GM12878 (cell line): Measurements from ENCODE around the gene BBS12. TPM values are rescaled to one million over a fixed set of nuclear protein-coding genes. Genes with fewer than 3 reads are reported as not detected.
A peak's percentile ranks its signal among the peaks of the same experiment; 100 is the strongest.

Experiments
- ATAC-seq: fragments of 200-7000 bp; cut with Tn5 transposase; 3 replicates; pipeline ENCODE4 v1.9.1; 2020; ENCODE audit warnings: mild to moderate bottlenecking, moderate library complexity
- BruUV-seq: library from RNA; stranded (reverse); fragments of 400-500 nt; replicated peaks from 2 replicates; lab custom pipeline; 2021; lab: Mats Ljungman, UMichigan
- CTCF ChIA-PET: fragments of 300-600 bp; sonication (Branson Sonifier 250); formaldehyde crosslinking; extraction: SDS; loops from one replicate; lab custom pipeline; 2021; ENCODE audit warnings: inconsistent platforms; lab: Yijun Ruan, JAX
- POLR2A ChIA-PET: fragments of 350-600 bp; formaldehyde crosslinking; extraction: SDS; loops from one replicate; lab custom pipeline; 2021; ENCODE audit warnings: inconsistent platforms; lab: Charles Lee
- RAD21 ChIA-PET: fragments of 300-600 bp; sonication (Branson Sonifier 250); formaldehyde crosslinking; loops from one replicate; lab custom pipeline; 2023; ENCODE audit warnings: antibody characterized with exemption; ENCODE audit not compliant: unreplicated experiment; lab: Charles Lee
- SMC1A ChIA-PET: fragments of 300-600 bp; sonication (Branson Sonifier 250); formaldehyde crosslinking; loops from one replicate; lab custom pipeline; 2023; ENCODE audit not compliant: unreplicated experiment, uncharacterized antibody; lab: Charles Lee
- DNase-seq: peaks from one replicate; pipeline ENCODE4 v3.0.0-alpha.2; 2011; ENCODE audit warnings: low read depth, low spot score
- FAIRE-seq: peaks from 3 replicates; lab custom pipeline; 2011; peaks lifted over from hg19 to GRCh38; lab: Jason Lieb, UNC
- H2AFZ ChIP-seq: 2 replicates; pipeline ENCODE4 v1.6.0; 2011; ENCODE audit warnings: low read depth, low read length, control low read depth; ENCODE audit not compliant: control insufficient read depth
- H3K27ac ChIP-seq: 2 replicates; pipeline ENCODE4 v1.5.1; 2011; ENCODE audit warnings: control low read depth; ENCODE audit not compliant: control insufficient read depth, insufficient read depth
- H3K27me3 ChIP-seq, 2 experiments: replicated peaks in 1 of 2; 2 replicates each; pipeline versions ENCODE4 v1.6.0 to v1.6.1; 2011; ENCODE audit warnings: low read length in 1 of 2; ENCODE audit not compliant: control insufficient read depth in 2 of 2, insufficient read depth in 2 of 2
- H3K36me3 ChIP-seq, 2 experiments: 2 replicates each; pipeline ENCODE4 v1.5.1; 2011; ENCODE audit warnings: low read length in 1 of 2; ENCODE audit not compliant: control insufficient read depth in 2 of 2, insufficient read depth in 2 of 2
- H3K4me1 ChIP-seq: 2 replicates; pipeline ENCODE4 v1.6.1; 2011; ENCODE audit warnings: mild to moderate bottlenecking, low read length, moderate library complexity, mixed read lengths; ENCODE audit not compliant: control insufficient read depth, insufficient read depth
- H3K4me2 ChIP-seq: 2 replicates; pipeline ENCODE4 v1.6.0; 2011; ENCODE audit warnings: control low read depth; ENCODE audit not compliant: control insufficient read depth, insufficient read depth
- H3K4me3 ChIP-seq: fragments of 200-600 bp; sonication (generic); 2 replicates; pipeline ENCODE4 v1.5.1; 2016
- H3K79me2 ChIP-seq: 2 replicates; pipeline ENCODE4 v1.6.0; 2011; ENCODE audit warnings: low read length; ENCODE audit not compliant: control insufficient read depth, insufficient read depth
- H3K9ac ChIP-seq: 2 replicates; pipeline ENCODE4 v1.8.0; 2011; ENCODE audit warnings: low read length, control low read depth, mixed read lengths; ENCODE audit not compliant: control insufficient read depth, insufficient read depth
- H3K9me3 ChIP-seq: replicated peaks from 3 replicates; pipeline ENCODE4 v1.5.1; 2011; ENCODE audit warnings: mild to moderate bottlenecking, low read length; ENCODE audit not compliant: control insufficient read depth, insufficient read depth
- H4K20me1 ChIP-seq: 2 replicates; pipeline ENCODE4 v1.6.0; 2011; ENCODE audit not compliant: control insufficient read depth, insufficient read depth
- BHLHE40 ChIP-seq, 2 experiments: fragments of 450-650 bp in 1 of 2; IDR thresholded peaks; 2 replicates each; pipeline ENCODE4 v1.6.1; 2011 to 2017; ENCODE audit warnings: low read depth in 2 of 2, borderline replicate concordance in 1 of 2, improper control_type of control experiment in 1 of 2, low read length in 1 of 2, mild to moderate bottlenecking in 1 of 2
- CBX3 ChIP-seq: fragments of 200-600 bp; sonication (generic); IDR thresholded peaks from 2 replicates; pipeline ENCODE4 v1.6.1; 2016; ENCODE audit warnings: low read depth, borderline replicate concordance
- CHD2 ChIP-seq: IDR thresholded peaks from 2 replicates; pipeline ENCODE4 v1.6.1; 2011; ENCODE audit warnings: low read depth, low read length, improper control_type of control experiment, borderline replicate concordance
- DPF2 ChIP-seq: fragments of 450-650 bp; IDR thresholded peaks from 2 replicates; pipeline ENCODE4 v1.6.1; 2017; ENCODE audit warnings: mild to moderate bottlenecking
- GABPA ChIP-seq: IDR thresholded peaks from 2 replicates; pipeline ENCODE4 v1.6.1; 2014; ENCODE audit warnings: antibody characterized with exemption, low read depth, mild to moderate bottlenecking, inconsistent platforms
- MEF2A ChIP-seq: IDR thresholded peaks from 2 replicates; pipeline ENCODE4 v1.6.1; 2011; ENCODE audit warnings: low read depth, mild to moderate bottlenecking, low read length, moderate library complexity; ENCODE audit not compliant: insufficient read depth
- NFYA ChIP-seq: IDR thresholded peaks from 2 replicates; pipeline ENCODE4 v1.6.1; 2011; ENCODE audit warnings: low read depth, mild to moderate bottlenecking, low read length, improper control_type of control experiment, borderline replicate concordance
- PML ChIP-seq: IDR thresholded peaks from 2 replicates; pipeline ENCODE4 v1.6.1; 2012; ENCODE audit warnings: low read length, inconsistent platforms
- RAD21 ChIP-seq: IDR thresholded peaks from 2 replicates; pipeline ENCODE4 v1.6.1; 2011; ENCODE audit warnings: mild to moderate bottlenecking, low read depth, low read length, moderate library complexity; ENCODE audit not compliant: insufficient read depth
- RAD51 ChIP-seq: fragments of 450-650 bp; IDR thresholded peaks from 2 replicates; pipeline ENCODE4 v1.6.1; 2016; ENCODE audit warnings: moderate library complexity, mild to moderate bottlenecking, inconsistent platforms
- RUNX3 ChIP-seq: IDR thresholded peaks from 2 replicates; pipeline ENCODE4 v1.6.1; 2012; ENCODE audit warnings: low read length, inconsistent platforms
- SMARCA5 ChIP-seq: fragments of 450-650 bp; IDR thresholded peaks from 2 replicates; pipeline ENCODE4 v1.6.1; 2017; ENCODE audit warnings: mild to moderate bottlenecking
- WGBS: methylation state at CpG from one replicate; pipeline ENCODE4 v1.1.6; 2016; ENCODE audit warnings: low lambda C conversion rate; ENCODE audit not compliant: insufficient replicate concordance, insufficient coverage; ENCODE audit errors: missing lambda C conversion rate; 5-methylcytosine and 5-hydroxymethylcytosine counted together
- in situ Hi-C: fragments of 300-500 bp; cut with MboI; formaldehyde crosslinking; loops from 9 replicates; pipeline ENCODE4 v1.14.3; 2018; ENCODE audit warnings: mixed read lengths
- intact Hi-C: fragments of 100-400 bp; cut with micrococcal nuclease; formaldehyde crosslinking; loops from one replicate; pipeline ENCODE4 v1.14.2; 2022; ENCODE audit not compliant: unreplicated experiment
- polyA plus RNA-seq, 11 experiments: library from polyadenylated mRNA; depleted of rRNA in 4 of 11; unstranded in 6 of 11; stranded (reverse) in 5 of 11; fragments of >200 nt; fragmentation: Nextera tagmentation in 4 of 11; fragmentation: Illumina TruSeq in 1 of 11; extraction: Ambion mirVana in 4 of 11; extraction: Trizol in 1 of 11; gene quantifications; 1 replicate in 1 of 11; 2 replicates in 10 of 11; pipeline versions ENCODE4 v1.2.1 to v1.2.3, GENCODE V29; 2011 to 2016; ENCODE audit warnings: inconsistent platforms in 2 of 11, missing spikeins in 2 of 11, low read depth in 1 of 11
- total RNA-seq, 4 experiments: library from RNA; depleted of rRNA in 3 of 4; stranded (reverse); fragments of >200 nt in 3 of 4; fragmentation: Illumina TruSeq in 1 of 4; extraction: Trizol in 1 of 4; gene quantifications; 2 replicates each; pipeline versions ENCODE4 v1.2.1 to v1.2.3, GENCODE V29; 2013 to 2021

Gene BBS12
- total and polyA plus RNA-seq, 10 of the 15 experiments (the other 5 are each of a cell fraction or from before 2014, with no cell fraction given): 0.15 to 0.63 (median 0.42) TPM

DNA sequence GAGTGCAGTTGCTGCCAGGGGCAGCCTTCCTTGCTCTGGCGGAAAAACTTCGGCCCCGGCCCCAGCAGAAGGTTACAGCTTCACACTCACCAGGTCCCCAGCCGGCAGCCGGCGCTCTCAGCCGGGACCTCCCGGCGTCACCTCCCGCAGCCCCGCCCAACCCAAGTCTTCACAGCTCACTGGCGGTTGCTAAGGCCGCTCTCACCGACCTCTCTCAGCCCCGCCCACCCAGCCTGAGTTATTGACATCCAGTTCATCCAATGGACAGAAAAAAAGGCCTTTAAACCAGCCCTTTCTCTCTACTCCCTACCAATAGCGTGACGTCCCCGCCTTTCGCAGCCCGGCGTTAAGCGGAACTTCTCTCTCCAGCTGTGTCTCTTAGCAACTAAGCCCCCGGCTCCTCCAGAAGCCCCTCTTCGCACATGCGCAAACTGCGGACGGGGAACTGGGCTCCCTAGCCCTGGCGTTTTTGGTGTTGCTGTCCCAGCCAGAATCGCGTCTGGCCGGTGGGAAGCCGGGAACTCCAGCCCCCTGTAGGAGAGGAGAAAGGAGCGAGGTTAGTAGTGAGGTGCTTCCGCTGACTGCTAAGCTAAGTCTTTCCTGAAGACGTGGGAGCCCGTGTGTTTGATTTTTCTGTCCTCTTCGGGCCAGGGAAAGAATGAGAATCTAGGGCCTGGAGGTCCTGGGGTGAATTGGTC lies at the start of gene BBS12 (continued):
- no peak for TF ChIP-seq PML
- no peak for TF ChIP-seq CBX3
- TF ChIP-seq DPF2: peak; percentile 90
- peak; percentile 27; the same call in 1 of the 2 replicates for TF ChIP-seq RAD21
- TF ChIP-seq NFYA: no peak
- TF ChIP-seq BHLHE40 (IDR thresholded peaks at IDR 0.05; ENCODE audit: borderline replicate concordance in 1 of 2, low read depth in 2 of 2, low read length in 1 of 2): no peak; a peak in 1 of 4 replicates
- peak; percentile 90 for TF ChIP-seq CHD2
- TF ChIP-seq RAD51: no peak

DNA sequence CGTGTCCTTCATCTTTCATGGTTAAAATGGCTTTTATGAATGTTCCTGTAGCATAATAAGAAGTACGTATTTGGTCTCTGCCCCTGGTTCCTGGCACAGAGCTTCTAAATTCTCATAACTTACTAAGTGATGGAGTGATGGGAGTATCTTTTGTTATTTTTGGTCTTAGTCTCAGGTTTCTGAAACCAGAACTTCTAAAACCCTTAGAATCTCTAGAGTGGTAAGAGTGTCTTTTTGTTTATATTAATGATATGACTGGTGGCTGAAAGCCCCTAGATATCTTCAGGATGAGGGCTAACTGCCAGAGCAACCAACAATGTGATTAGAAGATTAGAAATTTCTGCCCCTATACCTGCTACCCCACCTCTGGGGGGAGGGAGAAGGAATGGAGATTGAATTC lies 45.8 kb upstream of the BBS12 start:
- intact Hi-C loops (no loop called here), in situ Hi-C loops (no loop called here)
- peak overlapping the region; percentile 50; the same call in 1 of the 2 replicates for H3K27ac ChIP-seq
- no peak overlapping the region for H3K4me3 ChIP-seq
- no peaks in the 10 kb centered on the region for H3K27me3 ChIP-seq
- DNase-seq (no peak), ATAC-seq (peak; percentile 16; the same call in 2 of the 3 replicates), FAIRE-seq (no peak)
- RAD21 ChIA-PET: no interaction called here
- H3K4me2 ChIP-seq: peak overlapping the region; percentile 22
- peaks cover 30% of the 10 kb centered on the region for H3K4me1 ChIP-seq
- CTCF ChIA-PET: no interaction called here
- SMC1A ChIA-PET: interaction anchor here (0.7 kb wide), 1 partner anchor 29 kb away, joined by 3 read pairs; no protein-coding TSS in a partner anchor
- WGBS: 20% methylated on average over 2 of the region's 2 CpGs
- H3K36me3 ChIP-seq: no peaks in the 10 kb centered on the region
- POLR2A ChIA-PET: no interaction called here
- H4K20me1 ChIP-seq: no peaks in the 10 kb centered on the region
- H2AFZ ChIP-seq: no peak overlapping the region
- H3K9ac ChIP-seq: no peak overlapping the region
- no TSS peak for BruUV-seq
- H3K79me2 ChIP-seq: no peaks in the 10 kb centered on the region
- TF ChIP-seq MEF2A (0 out of 2 replicates have a peak, but pooled peaks have one; percentile 56), GABPA (no peak), RUNX3 (0 out of 2 replicates have a peak, but pooled peaks have one; percentile 4), SMARCA5 (no peak)
- H3K9me3 ChIP-seq: peaks cover 14% of the 10 kb centered on the region
